HepG2 (cell line): Measurements from ENCODE around the gene SSBP4. TPM values are rescaled to one million over a fixed set of nuclear protein-coding genes. Genes with fewer than 3 reads are reported as not detected.

Experiments
- ATF1 ChIP-seq: IDR thresholded peaks from 2 replicates; pipeline ENCODE4 v1.6.1; 2016; ENCODE audit warnings: mild to moderate bottlenecking, control low read depth
- EP300 ChIP-seq, 3 experiments: sonication (generic) in 1 of 3; formaldehyde crosslinking in 1 of 3; IDR thresholded peaks; 2 replicates each; pipeline versions ENCODE4 v1.5.1 to v1.6.1; 2011 to 2020; ENCODE audit warnings: low read depth in 2 of 3, low read length in 2 of 3, borderline replicate concordance in 1 of 3, improper control_type of control experiment in 1 of 3, mild to moderate bottlenecking in 1 of 3, missing genetic modification reagents in 1 of 3, moderate library complexity in 1 of 3
- HDAC1 ChIP-seq: sonication (generic); formaldehyde crosslinking; IDR thresholded peaks from 2 replicates; pipeline ENCODE4 v1.5.1; 2020; ENCODE audit warnings: mild to moderate bottlenecking, missing genetic modification reagents
- HDAC2 ChIP-seq: sonication (generic); formaldehyde crosslinking; IDR thresholded peaks from 2 replicates; pipeline ENCODE4 v1.4.0; 2020; ENCODE audit warnings: missing genetic modification reagents
- NFATC3 ChIP-seq: sonication (generic); formaldehyde crosslinking; IDR thresholded peaks from 2 replicates; pipeline ENCODE4 v1.5.1; 2020; ENCODE audit warnings: mild to moderate bottlenecking, missing genetic modification reagents
- NFYC ChIP-seq: IDR thresholded peaks from 2 replicates; pipeline ENCODE4 v1.6.1; 2016; ENCODE audit warnings: missing genetic modification reagents, missing compliant biosample characterization
- RBAK ChIP-seq: sonication (generic); formaldehyde crosslinking; IDR thresholded peaks from 2 replicates; pipeline ENCODE4 v1.5.1; 2020; ENCODE audit warnings: mild to moderate bottlenecking, missing genetic modification reagents
- THAP11 ChIP-seq: IDR thresholded peaks from 2 replicates; pipeline ENCODE4 v1.6.1; 2016; ENCODE audit warnings: missing biosample characterization, missing genetic modification reagents
- ZBTB38 ChIP-seq: sonication (generic); formaldehyde crosslinking; IDR thresholded peaks from 2 replicates; pipeline ENCODE4 v1.5.1; 2020; ENCODE audit warnings: mild to moderate bottlenecking, missing genetic modification reagents
- ZNF101 ChIP-seq: sonication (generic); formaldehyde crosslinking; IDR thresholded peaks from 2 replicates; pipeline ENCODE4 v1.4.0; 2020; ENCODE audit warnings: mild to moderate bottlenecking, low read depth, missing genetic modification reagents, borderline replicate concordance
- ZNF382 ChIP-seq: sonication (generic); formaldehyde crosslinking; IDR thresholded peaks from 2 replicates; pipeline ENCODE4 v1.5.0; 2020; ENCODE audit warnings: missing genetic modification reagents, mild to moderate bottlenecking, borderline replicate concordance
- ZNF577 ChIP-seq: sonication (generic); formaldehyde crosslinking; IDR thresholded peaks from 2 replicates; pipeline ENCODE4 v1.4.0; 2020; ENCODE audit warnings: mild to moderate bottlenecking, low read depth, missing genetic modification reagents, borderline replicate concordance
- ZNF616 ChIP-seq: sonication (generic); formaldehyde crosslinking; IDR thresholded peaks from 2 replicates; pipeline ENCODE4 v1.5.0; 2020; ENCODE audit warnings: low read depth, mild to moderate bottlenecking, missing genetic modification reagents
- polyA plus RNA-seq, 8 experiments: library from polyadenylated mRNA; depleted of rRNA in 3 of 8; stranded (reverse) in 7 of 8; unstranded in 1 of 8; fragments of >200 nt; fragmentation: Illumina TruSeq in 4 of 8; extraction: Trizol in 4 of 8; gene quantifications; 2 replicates each; pipeline versions ENCODE4 v1.2.1 to v1.2.3, GENCODE V29; 2011 to 2016; ENCODE audit warnings: low read depth in 4 of 8, missing spikeins in 1 of 8, mixed read lengths in 1 of 8; ENCODE audit not compliant: insufficient read depth in 1 of 8
- total RNA-seq, 5 experiments: library from RNA; depleted of rRNA; stranded (reverse); fragments of >200 nt; fragmentation: Illumina TruSeq; extraction: Trizol; gene quantifications; 2 replicates each; pipeline ENCODE4 v1.2.3, GENCODE V29; 2016; ENCODE audit warnings: low read depth in 1 of 5
- TF ChIP-seq, protein P1 (sequence below): sonication (generic); formaldehyde crosslinking; IDR thresholded peaks from 2 replicates; pipeline ENCODE4 v1.5.1; 2020; ENCODE audit warnings: mild to moderate bottlenecking, missing genetic modification reagents, moderate library complexity
- TF ChIP-seq, protein P2 (sequence below): sonication (generic); formaldehyde crosslinking; IDR thresholded peaks from 2 replicates; pipeline ENCODE4 v1.5.1; 2020; ENCODE audit warnings: mild to moderate bottlenecking, missing genetic modification reagents, borderline replicate concordance
- TF ChIP-seq, protein P3 (sequence below): sonication (generic); formaldehyde crosslinking; IDR thresholded peaks from 2 replicates; pipeline ENCODE4 v1.4.0; 2020; ENCODE audit warnings: mild to moderate bottlenecking, missing genetic modification reagents
- TF ChIP-seq, protein P4 (sequence below): sonication (generic); formaldehyde crosslinking; IDR thresholded peaks from 2 replicates; pipeline ENCODE4 v1.4.0; 2020; ENCODE audit warnings: low read depth, mild to moderate bottlenecking, missing genetic modification reagents
- TF ChIP-seq, protein P5 (sequence below): IDR thresholded peaks from 2 replicates; pipeline ENCODE4 v1.6.1; 2016; ENCODE audit warnings: control low read depth

SSBP4 gene
- total and polyA plus RNA-seq, 2 of the 13 experiments (the other 11 are each of a cell fraction or from before 2014, with no cell fraction given), result 20.8 to 39.5 TPM

DNA sequence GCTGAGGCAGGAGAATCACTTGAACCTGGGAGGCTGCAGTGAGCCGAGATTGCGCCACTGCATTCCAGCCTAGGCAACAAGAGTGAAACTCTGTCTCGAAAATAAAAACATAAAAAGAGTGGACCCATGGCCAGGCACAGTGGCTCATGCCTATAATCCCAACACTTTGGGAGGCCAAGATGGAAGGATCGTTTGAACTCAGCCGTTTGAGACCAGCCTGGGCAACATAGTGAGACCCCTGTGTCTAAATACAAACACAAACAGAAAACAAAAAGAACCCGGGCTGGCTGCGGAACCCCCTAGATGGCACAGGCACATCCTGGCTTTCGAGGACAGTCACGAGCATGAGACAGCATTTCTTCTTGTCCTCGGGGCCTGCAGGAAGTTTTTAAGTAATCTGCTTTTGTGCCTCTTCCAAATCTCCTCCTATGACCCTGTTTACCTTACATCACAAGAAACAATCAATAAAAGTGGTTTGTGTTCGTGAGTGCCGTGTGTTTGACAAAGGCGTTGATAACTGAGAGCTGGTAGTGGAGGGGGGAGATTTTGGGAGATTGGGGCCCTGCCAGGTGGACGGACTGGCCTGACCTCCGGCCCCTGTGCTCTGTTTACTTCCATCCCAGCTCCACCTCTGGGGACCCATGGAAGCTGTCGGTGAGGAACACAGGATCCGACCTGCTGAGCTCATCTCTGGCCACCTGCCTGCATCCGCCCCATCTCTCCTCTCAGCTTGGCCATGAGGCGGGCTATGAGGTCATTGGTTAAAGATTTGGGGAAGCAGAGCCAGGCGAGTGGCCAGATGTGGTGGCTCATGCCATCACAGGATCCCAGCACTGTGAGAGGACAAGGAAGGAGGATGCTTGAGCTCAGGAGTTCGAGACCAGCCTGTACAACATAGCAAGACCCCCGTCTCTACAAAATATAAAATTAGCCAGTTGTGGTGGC, 39.1 kb upstream of the SSBP4 start (continued):
- TF ChIP-seq, protein P1, sequence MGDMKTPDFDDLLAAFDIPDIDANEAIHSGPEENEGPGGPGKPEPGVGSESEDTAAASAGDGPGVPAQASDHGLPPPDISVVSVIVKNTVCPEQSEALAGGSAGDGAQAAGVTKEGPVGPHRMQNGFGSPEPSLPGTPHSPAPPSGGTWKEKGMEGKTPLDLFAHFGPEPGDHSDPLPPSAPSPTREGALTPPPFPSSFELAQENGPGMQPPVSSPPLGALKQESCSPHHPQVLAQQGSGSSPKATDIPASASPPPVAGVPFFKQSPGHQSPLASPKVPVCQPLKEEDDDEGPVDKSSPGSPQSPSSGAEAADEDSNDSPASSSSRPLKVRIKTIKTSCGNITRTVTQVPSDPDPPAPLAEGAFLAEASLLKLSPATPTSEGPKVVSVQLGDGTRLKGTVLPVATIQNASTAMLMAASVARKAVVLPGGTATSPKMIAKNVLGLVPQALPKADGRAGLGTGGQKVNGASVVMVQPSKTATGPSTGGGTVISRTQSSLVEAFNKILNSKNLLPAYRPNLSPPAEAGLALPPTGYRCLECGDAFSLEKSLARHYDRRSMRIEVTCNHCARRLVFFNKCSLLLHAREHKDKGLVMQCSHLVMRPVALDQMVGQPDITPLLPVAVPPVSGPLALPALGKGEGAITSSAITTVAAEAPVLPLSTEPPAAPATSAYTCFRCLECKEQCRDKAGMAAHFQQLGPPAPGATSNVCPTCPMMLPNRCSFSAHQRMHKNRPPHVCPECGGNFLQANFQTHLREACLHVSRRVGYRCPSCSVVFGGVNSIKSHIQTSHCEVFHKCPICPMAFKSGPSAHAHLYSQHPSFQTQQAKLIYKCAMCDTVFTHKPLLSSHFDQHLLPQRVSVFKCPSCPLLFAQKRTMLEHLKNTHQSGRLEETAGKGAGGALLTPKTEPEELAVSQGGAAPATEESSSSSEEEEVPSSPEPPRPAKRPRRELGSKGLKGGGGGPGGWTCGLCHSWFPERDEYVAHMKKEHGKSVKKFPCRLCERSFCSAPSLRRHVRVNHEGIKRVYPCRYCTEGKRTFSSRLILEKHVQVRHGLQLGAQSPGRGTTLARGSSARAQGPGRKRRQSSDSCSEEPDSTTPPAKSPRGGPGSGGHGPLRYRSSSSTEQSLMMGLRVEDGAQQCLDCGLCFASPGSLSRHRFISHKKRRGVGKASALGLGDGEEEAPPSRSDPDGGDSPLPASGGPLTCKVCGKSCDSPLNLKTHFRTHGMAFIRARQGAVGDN, result peak; percentile 100
- TF ChIP-seq THAP11 (peak; percentile 83), ATF1 (CRISPR knock-in tag) (peak; percentile 87), HDAC1 (CRISPR knock-in tag) (peak; percentile 99), NFATC3 (CRISPR knock-in tag) (no peak), ZNF577 (no peak), ZNF382 (CRISPR knock-in tag) (no peak), RBAK (CRISPR knock-in tag) (no peak), EP300 (IDR thresholded peaks at IDR 0.05; ENCODE audit: low read depth in 2 of 2, low read length in 2 of 2) (peak; percentile 15 to 97; a peak in 2 of 4 replicates), EP300 (CRISPR knock-in tag; IDR thresholded peaks at IDR 0.05; ENCODE audit: borderline replicate concordance) (peak; percentile 96), ZNF616 (CRISPR knock-in tag) (0 out of 2 replicates have a peak, but pooled peaks have one; percentile 32), HDAC2 (CRISPR knock-in tag) (peak; percentile 88), ZNF101 (CRISPR knock-in tag) (no peak), NFYC (CRISPR knock-in tag) (peak; percentile 59), ZBTB38 (CRISPR knock-in tag) (peak; percentile 96; the same call in 1 of the 2 replicates)
- TF ChIP-seq, protein P2, sequence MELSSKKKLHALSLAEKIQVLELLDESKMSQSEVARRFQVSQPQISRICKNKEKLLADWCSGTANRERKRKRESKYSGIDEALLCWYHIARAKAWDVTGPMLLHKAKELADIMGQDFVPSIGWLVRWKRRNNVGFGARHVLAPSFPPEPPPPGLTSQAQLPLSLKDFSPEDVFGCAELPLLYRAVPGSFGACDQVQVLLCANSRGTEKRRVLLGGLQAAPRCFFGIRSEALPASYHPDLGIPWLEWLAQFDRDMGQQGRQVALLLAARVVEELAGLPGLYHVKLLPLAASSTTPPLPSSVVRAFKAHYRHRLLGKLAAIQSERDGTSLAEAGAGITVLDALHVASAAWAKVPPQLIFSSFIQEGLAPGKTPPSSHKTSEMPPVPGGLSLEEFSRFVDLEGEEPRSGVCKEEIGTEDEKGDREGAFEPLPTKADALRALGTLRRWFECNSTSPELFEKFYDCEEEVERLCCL (CRISPR knock-in tag), result no peak
- TF ChIP-seq, protein P3, sequence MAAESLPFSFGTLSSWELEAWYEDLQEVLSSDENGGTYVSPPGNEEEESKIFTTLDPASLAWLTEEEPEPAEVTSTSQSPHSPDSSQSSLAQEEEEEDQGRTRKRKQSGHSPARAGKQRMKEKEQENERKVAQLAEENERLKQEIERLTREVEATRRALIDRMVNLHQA (CRISPR knock-in tag), result no peak
- TF ChIP-seq, protein P4, sequence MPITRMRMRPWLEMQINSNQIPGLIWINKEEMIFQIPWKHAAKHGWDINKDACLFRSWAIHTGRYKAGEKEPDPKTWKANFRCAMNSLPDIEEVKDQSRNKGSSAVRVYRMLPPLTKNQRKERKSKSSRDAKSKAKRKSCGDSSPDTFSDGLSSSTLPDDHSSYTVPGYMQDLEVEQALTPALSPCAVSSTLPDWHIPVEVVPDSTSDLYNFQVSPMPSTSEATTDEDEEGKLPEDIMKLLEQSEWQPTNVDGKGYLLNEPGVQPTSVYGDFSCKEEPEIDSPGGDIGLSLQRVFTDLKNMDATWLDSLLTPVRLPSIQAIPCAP (CRISPR knock-in tag), result no peak
- TF ChIP-seq, protein P5, sequence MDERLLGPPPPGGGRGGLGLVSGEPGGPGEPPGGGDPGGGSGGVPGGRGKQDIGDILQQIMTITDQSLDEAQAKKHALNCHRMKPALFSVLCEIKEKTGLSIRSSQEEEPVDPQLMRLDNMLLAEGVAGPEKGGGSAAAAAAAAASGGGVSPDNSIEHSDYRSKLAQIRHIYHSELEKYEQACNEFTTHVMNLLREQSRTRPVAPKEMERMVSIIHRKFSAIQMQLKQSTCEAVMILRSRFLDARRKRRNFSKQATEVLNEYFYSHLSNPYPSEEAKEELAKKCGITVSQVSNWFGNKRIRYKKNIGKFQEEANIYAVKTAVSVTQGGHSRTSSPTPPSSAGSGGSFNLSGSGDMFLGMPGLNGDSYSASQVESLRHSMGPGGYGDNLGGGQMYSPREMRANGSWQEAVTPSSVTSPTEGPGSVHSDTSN (CRISPR knock-in tag), result no peak
